H9 (cell line): ENCODE measurements around the gene LHCGR. TPM values are rescaled to one million over a fixed set of nuclear protein-coding genes. Genes with fewer than 3 reads are reported as not detected.

Experiments used
- DNase-seq: peaks from one replicate; pipeline ENCODE4 v3.0.0-alpha.2; 2017
- H2AFZ ChIP-seq: one replicate; pipeline ENCODE4 v1.6.1; 2013; ENCODE audit warnings: mild to moderate bottlenecking, low read length, control low read depth, moderate library complexity
- H2AK5ac ChIP-seq: 2 replicates; pipeline ENCODE4 v1.6.1; 2013; ENCODE audit warnings: low read length, control low read depth, mixed read lengths; ENCODE audit not compliant: insufficient read length
- H2BK120ac ChIP-seq: one replicate; pipeline ENCODE4 v1.6.1; 2013; ENCODE audit warnings: low read depth, mild to moderate bottlenecking, low read length, control low read depth, inconsistent platforms; ENCODE audit not compliant: poor library complexity, severe bottlenecking
- H2BK12ac ChIP-seq: 2 replicates; pipeline ENCODE4 v1.6.1; 2013; ENCODE audit warnings: low read length, control low read depth, mixed read lengths, low read depth; ENCODE audit not compliant: insufficient read length
- H2BK15ac ChIP-seq: 2 replicates; pipeline ENCODE4 v1.6.1; 2013; ENCODE audit warnings: low read depth, low read length, control low read depth
- H2BK20ac ChIP-seq: one replicate; pipeline ENCODE4 v1.6.1; 2013; ENCODE audit warnings: low read depth, mild to moderate bottlenecking, low read length, control low read depth, inconsistent platforms; ENCODE audit not compliant: poor library complexity, severe bottlenecking
- H2BK5ac ChIP-seq: 2 replicates; pipeline ENCODE4 v1.6.1; 2013; ENCODE audit warnings: low read length, control low read depth, mixed read lengths; ENCODE audit not compliant: insufficient read length
- H3K14ac ChIP-seq: 2 replicates; pipeline ENCODE4 v1.6.1; 2013; ENCODE audit warnings: low read length, control low read depth; ENCODE audit not compliant: insufficient read depth
- H3K18ac ChIP-seq: 2 replicates; pipeline ENCODE4 v1.6.1; 2013; ENCODE audit warnings: low read depth, mild to moderate bottlenecking, mixed read lengths, low read length, control low read depth; ENCODE audit not compliant: insufficient read length
- H3K23ac ChIP-seq: 2 replicates; pipeline ENCODE4 v1.6.1; 2013; ENCODE audit warnings: low read length, control low read depth, mixed read lengths, low read depth; ENCODE audit not compliant: insufficient read length
- H3K23me2 ChIP-seq: 2 replicates; pipeline ENCODE4 v1.6.1; 2013; ENCODE audit warnings: low read depth, mild to moderate bottlenecking, mixed read lengths, low read length, control low read depth; ENCODE audit not compliant: insufficient read length, poor library complexity, severe bottlenecking
- H3K27ac ChIP-seq: 2 replicates; pipeline ENCODE4 v1.5.1; 2013; ENCODE audit warnings: low read length, control low read depth, mixed read lengths, low read depth; ENCODE audit not compliant: insufficient read length
- H3K27me3 ChIP-seq: 2 replicates; pipeline ENCODE4 v1.6.1; 2013; ENCODE audit warnings: low read length, control low read depth, inconsistent platforms; ENCODE audit not compliant: insufficient read depth
- H3K4ac ChIP-seq: 2 replicates; pipeline ENCODE4 v1.6.1; 2013; ENCODE audit warnings: low read depth, mild to moderate bottlenecking, control low read depth, inconsistent platforms, low read length, moderate library complexity
- H3K4me1 ChIP-seq: 2 replicates; pipeline ENCODE4 v1.6.1; 2013; ENCODE audit warnings: low read length, control low read depth, inconsistent platforms; ENCODE audit not compliant: insufficient read depth
- H3K4me2 ChIP-seq: 2 replicates; pipeline ENCODE4 v1.6.1; 2013; ENCODE audit warnings: low read length, control low read depth, mixed read lengths; ENCODE audit not compliant: insufficient read length, insufficient read depth
- H3K56ac ChIP-seq: 2 replicates; pipeline ENCODE4 v1.6.1; 2013; ENCODE audit warnings: low read depth, mild to moderate bottlenecking, mixed read lengths, low read length, control low read depth; ENCODE audit not compliant: insufficient read length
- H3K79me1 ChIP-seq: 2 replicates; pipeline ENCODE4 v1.6.1; 2013; ENCODE audit warnings: low read depth, mild to moderate bottlenecking, moderate library complexity, low read length, control low read depth, inconsistent platforms; ENCODE audit not compliant: insufficient read depth, poor library complexity, severe bottlenecking
- H3K79me2 ChIP-seq: 2 replicates; pipeline ENCODE4 v1.6.1; 2013; ENCODE audit warnings: low read length, control low read depth, inconsistent platforms; ENCODE audit not compliant: insufficient read depth
- H3K9ac ChIP-seq: 2 replicates; pipeline ENCODE4 v1.6.1; 2013; ENCODE audit warnings: low read length, control low read depth, mixed read lengths; ENCODE audit not compliant: insufficient read length; ENCODE audit errors: extremely low read depth
- H3K9me3 ChIP-seq: one replicate; pipeline ENCODE4 v1.6.1; 2013; ENCODE audit warnings: low read depth, low read length, inconsistent platforms; ENCODE audit not compliant: control insufficient read depth
- H3T11ph ChIP-seq: one replicate; pipeline ENCODE4 v1.6.1; 2013; ENCODE audit warnings: mild to moderate bottlenecking, low read length, control low read depth, inconsistent platforms
- H4K20me1 ChIP-seq: one replicate; pipeline ENCODE4 v1.6.1; 2013; ENCODE audit not compliant: control insufficient read depth, insufficient read length, insufficient read depth
- H4K5ac ChIP-seq: 2 replicates; pipeline ENCODE4 v1.6.1; 2013; ENCODE audit warnings: low read depth, mild to moderate bottlenecking, mixed read lengths, low read length, control low read depth; ENCODE audit not compliant: insufficient read length
- H4K8ac ChIP-seq: replicated peaks from 2 replicates; pipeline ENCODE4 v1.6.1; 2013; ENCODE audit warnings: low read length, control low read depth, mixed read lengths, low read depth; ENCODE audit not compliant: insufficient read length
- H4K91ac ChIP-seq: 2 replicates; pipeline ENCODE4 v1.6.1; 2013; ENCODE audit warnings: low read depth, mild to moderate bottlenecking, moderate library complexity, mixed read lengths, low read length, control low read depth; ENCODE audit not compliant: insufficient read length
- H3K27ac Mint-ChIP-seq, 3 experiments: 2 replicates in 2 of 3; 3 replicates in 1 of 3; pipeline ENCODE4 v1.8.0; 2020 to 2021; ENCODE audit warnings: mixed read lengths in 3 of 3, mild to moderate bottlenecking in 1 of 3, moderate library complexity in 1 of 3
- H3K27me3 Mint-ChIP-seq: 2 replicates; pipeline ENCODE4 v1.8.0; 2021; ENCODE audit warnings: low read depth, mild to moderate bottlenecking, moderate library complexity, mixed read lengths
- H3K36me3 Mint-ChIP-seq, 3 experiments: 2 replicates in 2 of 3; 3 replicates in 1 of 3; pipeline ENCODE4 v1.8.0; 2020 to 2021; ENCODE audit warnings: low read depth in 3 of 3, mixed read lengths in 3 of 3; ENCODE audit not compliant: insufficient read depth in 1 of 3
- H3K4me1 Mint-ChIP-seq, 2 experiments: 2 replicates each; pipeline ENCODE4 v1.8.0; 2020; ENCODE audit warnings: mixed read lengths in 2 of 2
- H3K4me3 Mint-ChIP-seq, 2 experiments: 2 replicates in 1 of 2; 3 replicates in 1 of 2; pipeline ENCODE4 v1.8.0; 2020 to 2021; ENCODE audit warnings: mild to moderate bottlenecking in 2 of 2, mixed read lengths in 2 of 2, moderate library complexity in 1 of 2
- H3K9me3 Mint-ChIP-seq, 2 experiments: 2 replicates in 1 of 2; 3 replicates in 1 of 2; pipeline ENCODE4 v1.8.0; 2020; ENCODE audit warnings: mild to moderate bottlenecking in 2 of 2, mixed read lengths in 2 of 2, moderate library complexity in 1 of 2
- WGBS: extraction: QIAGEN DNeasy Blood & Tissue Kit; methylation state at CpG from one replicate; pipeline ENCODE4 v1.1.7; 2013; ENCODE audit warnings: missing lambda C conversion rate, low lambda C conversion rate, mixed read lengths; ENCODE audit not compliant: insufficient read length; ENCODE audit errors: extremely low coverage; 5-methylcytosine and 5-hydroxymethylcytosine counted together
- total RNA-seq: library from RNA; stranded (reverse); gene quantifications from 2 replicates; pipeline ENCODE4 v1.2.1, GENCODE V29; 2021
- TF ChIP-seq, protein P1 (sequence below): fragments of 200-600 bp; sonication (generic); conservative IDR thresholded peaks from 3 replicates; pipeline ENCODE4 v1.8.0; 2021; ENCODE audit warnings: antibody characterized with exemption, mild to moderate bottlenecking

Gene LHCGR
- total RNA-seq, 1 experiment from 2014 or later, result 0.44 TPM

DNA sequence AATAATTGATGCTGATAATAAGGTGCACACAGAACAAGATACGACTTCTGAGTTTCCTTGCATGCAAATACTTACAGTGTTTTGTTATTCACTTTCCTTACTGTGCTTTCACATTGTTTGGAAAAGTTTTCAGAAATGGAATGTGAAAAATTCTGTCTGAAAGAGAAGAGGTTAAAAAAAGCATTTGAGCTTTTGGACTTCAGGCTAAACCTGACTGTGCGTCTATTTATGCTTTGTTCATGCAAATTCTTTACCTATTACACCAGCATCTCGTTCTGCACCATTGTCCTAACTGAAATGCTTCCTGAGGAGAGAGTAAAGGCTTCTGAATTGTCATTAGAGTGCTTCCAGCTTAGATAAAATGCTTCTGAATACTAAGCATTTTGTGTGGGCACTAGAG lies 61.4 kb downstream of the LHCGR start:
- no peak overlapping the region for H3K4me3 Mint-ChIP-seq
- Histone ChIP-seq H2AFZ (no peak overlapping the region), H2BK12ac (no peak overlapping the region), H2BK5ac (no peak overlapping the region), H3K4me2 (peak overlapping the region; percentile 14), H4K20me1 (no peaks in the 10 kb centered on the region), H4K8ac (no peak overlapping the region), H3T11ph (no peak overlapping the region), H3K14ac (no peak overlapping the region), H3K23me2 (no peaks in the 10 kb centered on the region), H3K9ac (no peak overlapping the region), H4K5ac (no peak overlapping the region), H3K79me2 (no peaks in the 10 kb centered on the region), H3K9me3 (no peaks in the 10 kb centered on the region), H3K4ac (no peak overlapping the region), H3K18ac (no peak overlapping the region), H3K27ac (no peak overlapping the region), H3K56ac (no peak overlapping the region), H2BK15ac (no peak overlapping the region), H3K27me3 (no peaks in the 10 kb centered on the region), H4K91ac (no peak overlapping the region), H2AK5ac (no peak overlapping the region), H2BK20ac (no peak overlapping the region), H3K4me1 (peaks cover 4% of the 10 kb centered on the region; the same call in 1 of the 2 replicates), H3K79me1 (no peaks in the 10 kb centered on the region), H2BK120ac (no peak overlapping the region), H3K23ac (no peak overlapping the region)
- H3K27ac Mint-ChIP-seq, result peak overlapping the region in 2 of 3 experiments; percentile 10 to 71; a peak in 3 of 7 replicates
- TF ChIP-seq, protein P1, sequence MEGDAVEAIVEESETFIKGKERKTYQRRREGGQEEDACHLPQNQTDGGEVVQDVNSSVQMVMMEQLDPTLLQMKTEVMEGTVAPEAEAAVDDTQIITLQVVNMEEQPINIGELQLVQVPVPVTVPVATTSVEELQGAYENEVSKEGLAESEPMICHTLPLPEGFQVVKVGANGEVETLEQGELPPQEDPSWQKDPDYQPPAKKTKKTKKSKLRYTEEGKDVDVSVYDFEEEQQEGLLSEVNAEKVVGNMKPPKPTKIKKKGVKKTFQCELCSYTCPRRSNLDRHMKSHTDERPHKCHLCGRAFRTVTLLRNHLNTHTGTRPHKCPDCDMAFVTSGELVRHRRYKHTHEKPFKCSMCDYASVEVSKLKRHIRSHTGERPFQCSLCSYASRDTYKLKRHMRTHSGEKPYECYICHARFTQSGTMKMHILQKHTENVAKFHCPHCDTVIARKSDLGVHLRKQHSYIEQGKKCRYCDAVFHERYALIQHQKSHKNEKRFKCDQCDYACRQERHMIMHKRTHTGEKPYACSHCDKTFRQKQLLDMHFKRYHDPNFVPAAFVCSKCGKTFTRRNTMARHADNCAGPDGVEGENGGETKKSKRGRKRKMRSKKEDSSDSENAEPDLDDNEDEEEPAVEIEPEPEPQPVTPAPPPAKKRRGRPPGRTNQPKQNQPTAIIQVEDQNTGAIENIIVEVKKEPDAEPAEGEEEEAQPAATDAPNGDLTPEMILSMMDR, result no peak
- DNase-seq, result no peak
- H3K9me3 Mint-ChIP-seq, result no peaks in the 10 kb centered on the region
- H3K4me1 Mint-ChIP-seq, result peaks cover 42 to 50% of the 10 kb centered on the region in 2 experiments
- no peaks in the 10 kb centered on the region for H3K36me3 Mint-ChIP-seq
- no CpG with 5 or more reads among the region's 3 CpGs for WGBS
- H3K27me3 Mint-ChIP-seq, result no peaks in the 10 kb centered on the region
